HepG2 (cell line): ENCODE data around the gene RAPGEFL1. TPM values are rescaled to one million over a fixed set of nuclear protein-coding genes. Genes with fewer than 3 reads are reported as not detected.

Experiments
- ARNT2 ChIP-seq: sonication (generic); formaldehyde crosslinking; IDR thresholded peaks from 2 replicates; pipeline ENCODE4 v1.8.0; 2022; ENCODE audit warnings: mild to moderate bottlenecking, low read depth, missing genetic modification reagents, moderate library complexity
- CBX2 ChIP-seq, 2 experiments: fragments of 200-600 bp in 1 of 2; sonication (generic); formaldehyde crosslinking in 1 of 2; IDR thresholded peaks; 2 replicates each; pipeline versions ENCODE4 v1.7.0 to v1.8.1; 2018 to 2022; ENCODE audit warnings: low read depth in 2 of 2, low read length in 1 of 2, mild to moderate bottlenecking in 1 of 2, missing genetic modification reagents in 1 of 2
- CREB1 ChIP-seq, 2 experiments: fragments of 450-650 bp in 1 of 2; IDR thresholded peaks; 2 replicates each; pipeline ENCODE4 v1.6.1; 2016 to 2017; ENCODE audit warnings: control low read depth in 1 of 2, mild to moderate bottlenecking in 1 of 2, missing compliant biosample characterization in 1 of 2, missing genetic modification characterization in 1 of 2
- GTF3A ChIP-seq: sonication (generic); formaldehyde crosslinking; conservative IDR thresholded peaks from 2 replicates; pipeline ENCODE4 v1.4.0; 2020; ENCODE audit warnings: mild to moderate bottlenecking, missing genetic modification reagents
- GZF1 ChIP-seq: sonication (generic); formaldehyde crosslinking; IDR thresholded peaks from 2 replicates; pipeline ENCODE4 v1.5.1; 2020; ENCODE audit warnings: mild to moderate bottlenecking, missing genetic modification reagents
- KLF6 ChIP-seq: IDR thresholded peaks from 2 replicates; pipeline ENCODE4 v1.8.0; 2016; ENCODE audit warnings: missing biosample characterization, missing genetic modification reagents
- MEF2D ChIP-seq: sonication (generic); formaldehyde crosslinking; IDR thresholded peaks from 2 replicates; pipeline ENCODE4 v1.5.1; 2020; ENCODE audit warnings: mild to moderate bottlenecking, missing genetic modification reagents
- MEIS2 ChIP-seq: sonication (generic); formaldehyde crosslinking; IDR thresholded peaks from 2 replicates; pipeline ENCODE4 v1.9.0; 2021; ENCODE audit warnings: mild to moderate bottlenecking, missing genetic modification reagents
- NCOA1 ChIP-seq: sonication (generic); formaldehyde crosslinking; IDR thresholded peaks from 2 replicates; pipeline ENCODE4 v1.9.0; 2021; ENCODE audit warnings: missing genetic modification reagents
- NFE2 ChIP-seq: sonication (generic); formaldehyde crosslinking; IDR thresholded peaks from 2 replicates; pipeline ENCODE4 v1.4.0; 2020; ENCODE audit warnings: missing genetic modification reagents
- TAF15 ChIP-seq: fragments of 200-400 bp; formaldehyde crosslinking; IDR thresholded peaks from one replicate; pipeline ENCODE4 v1.6.1; 2018; ENCODE audit warnings: mild to moderate bottlenecking, low read depth, low read length; ENCODE audit not compliant: poor library complexity, severe bottlenecking
- ZBTB26 ChIP-seq: IDR thresholded peaks from 2 replicates; pipeline ENCODE4 v1.6.1; 2016; ENCODE audit warnings: missing compliant biosample characterization, missing genetic modification reagents, borderline replicate concordance
- ZBTB3 ChIP-seq: sonication (generic); formaldehyde crosslinking; IDR thresholded peaks from 2 replicates; pipeline ENCODE4 v1.4.0; 2020; ENCODE audit warnings: low read depth, mild to moderate bottlenecking, moderate library complexity, missing genetic modification reagents, borderline replicate concordance
- ZMYM4 ChIP-seq: sonication (generic); formaldehyde crosslinking; IDR thresholded peaks from 2 replicates; pipeline ENCODE4 v1.8.1; 2023; ENCODE audit warnings: mild to moderate bottlenecking, missing genetic modification reagents
- ZNF564 ChIP-seq: sonication (generic); formaldehyde crosslinking; IDR thresholded peaks from 2 replicates; pipeline ENCODE4 v1.8.1; 2023; ENCODE audit warnings: mild to moderate bottlenecking, missing genetic modification reagents
- ZNF609 ChIP-seq: sonication (generic); formaldehyde crosslinking; IDR thresholded peaks from 2 replicates; pipeline ENCODE4 v1.4.0; 2020; ENCODE audit warnings: mild to moderate bottlenecking, missing genetic modification reagents, borderline replicate concordance
- ZNF761 ChIP-seq: sonication (generic); formaldehyde crosslinking; conservative IDR thresholded peaks from 2 replicates; pipeline ENCODE4 v1.4.0; 2020; ENCODE audit warnings: mild to moderate bottlenecking, missing genetic modification reagents
- ZSCAN31 ChIP-seq: sonication (generic); formaldehyde crosslinking; IDR thresholded peaks from 2 replicates; pipeline ENCODE4 v1.5.0; 2020; ENCODE audit warnings: low read depth, mild to moderate bottlenecking, missing genetic modification reagents
- polyA plus RNA-seq, 8 experiments: library from polyadenylated mRNA; depleted of rRNA in 3 of 8; stranded (reverse) in 7 of 8; unstranded in 1 of 8; fragments of >200 nt; fragmentation: Illumina TruSeq in 4 of 8; extraction: Trizol in 4 of 8; gene quantifications; 2 replicates each; pipeline versions ENCODE4 v1.2.1 to v1.2.3, GENCODE V29; 2011 to 2016; ENCODE audit warnings: low read depth in 4 of 8, missing spikeins in 1 of 8, mixed read lengths in 1 of 8; ENCODE audit not compliant: insufficient read depth in 1 of 8
- total RNA-seq, 5 experiments: library from RNA; depleted of rRNA; stranded (reverse); fragments of >200 nt; fragmentation: Illumina TruSeq; extraction: Trizol; gene quantifications; 2 replicates each; pipeline ENCODE4 v1.2.3, GENCODE V29; 2016; ENCODE audit warnings: low read depth in 1 of 5
- TF ChIP-seq, protein P1 (sequence below): sonication (generic); formaldehyde crosslinking; IDR thresholded peaks from 2 replicates; pipeline ENCODE4 v1.5.0; 2020; ENCODE audit warnings: mild to moderate bottlenecking, low read depth, missing genetic modification reagents, borderline replicate concordance
- TF ChIP-seq, protein P2 (sequence below): IDR thresholded peaks from 2 replicates; pipeline ENCODE4 v1.6.1; 2018; ENCODE audit warnings: missing genetic modification reagents

The RAPGEFL1 gene
- total and polyA plus RNA-seq, 2 of the 13 experiments (the other 11 are each of a cell fraction or from before 2014, with no cell fraction given): 4.5 to 7.8 TPM

- TF ChIP-seq MEIS2 (CRISPR knock-in tag) (no peak), KLF6 (CRISPR knock-in tag) (peak; percentile 71; the same call in 1 of the 2 replicates), NFE2 (CRISPR knock-in tag) (no peak), CBX2 (IDR thresholded peaks at IDR 0.05; ENCODE audit: low read depth, low read length) (no peak), CBX2 (CRISPR knock-in tag; IDR thresholded peaks at IDR 0.05; ENCODE audit: low read depth) (no peak), ZBTB26 (CRISPR knock-in tag) (peak; percentile 61; the same call in 1 of the 2 replicates), GTF3A (CRISPR knock-in tag) (no peak; the same call in 1 of the 2 replicates), ARNT2 (peak; percentile 80), ZNF609 (peak; percentile 76), TAF15 (peak; percentile 77), MEF2D (CRISPR knock-in tag) (peak; percentile 57; the same call in 1 of the 2 replicates), ZBTB3 (peak; percentile 73; the same call in 1 of the 2 replicates), ZSCAN31 (CRISPR knock-in tag) (peak; percentile 28; the same call in 1 of the 2 replicates), ZMYM4 (peak; percentile 94), ZNF564 (CRISPR knock-in tag) (0 out of 2 replicates have a peak, but pooled peaks have one; percentile 40), ZNF761 (CRISPR knock-in tag) (peak; percentile 89; the same call in 1 of the 2 replicates), CREB1 (IDR thresholded peaks at IDR 0.05) (peak; percentile 50), CREB1 (CRISPR knock-in tag; IDR thresholded peaks at IDR 0.05) (peak; percentile 86), NCOA1 (peak; percentile 82; the same call in 1 of the 2 replicates), GZF1 (CRISPR knock-in tag) (no peak)
- TF ChIP-seq, protein P1, sequence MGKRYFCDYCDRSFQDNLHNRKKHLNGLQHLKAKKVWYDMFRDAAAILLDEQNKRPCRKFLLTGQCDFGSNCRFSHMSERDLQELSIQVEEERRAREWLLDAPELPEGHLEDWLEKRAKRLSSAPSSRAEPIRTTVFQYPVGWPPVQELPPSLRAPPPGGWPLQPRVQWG (CRISPR knock-in tag): no peak
- TF ChIP-seq, protein P2, sequence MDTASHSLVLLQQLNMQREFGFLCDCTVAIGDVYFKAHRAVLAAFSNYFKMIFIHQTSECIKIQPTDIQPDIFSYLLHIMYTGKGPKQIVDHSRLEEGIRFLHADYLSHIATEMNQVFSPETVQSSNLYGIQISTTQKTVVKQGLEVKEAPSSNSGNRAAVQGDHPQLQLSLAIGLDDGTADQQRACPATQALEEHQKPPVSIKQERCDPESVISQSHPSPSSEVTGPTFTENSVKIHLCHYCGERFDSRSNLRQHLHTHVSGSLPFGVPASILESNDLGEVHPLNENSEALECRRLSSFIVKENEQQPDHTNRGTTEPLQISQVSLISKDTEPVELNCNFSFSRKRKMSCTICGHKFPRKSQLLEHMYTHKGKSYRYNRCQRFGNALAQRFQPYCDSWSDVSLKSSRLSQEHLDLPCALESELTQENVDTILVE (CRISPR knock-in tag): peak; percentile 44; the same call in 1 of the 2 replicates
Observed at GRCh38 chr17:40218740-40219593, 41.7 kb downstream of the RAPGEFL1 start, which contains the start of gene WIPF2 (continued).
